HG02870 (cell line): ENCODE measurements around the gene C11orf54.
A peak's percentile ranks its signal among the peaks of the same experiment; 100 is the strongest.

Experiments
- ATAC-seq: cut with Tn5 transposase; IDR thresholded peaks from one replicate; pipeline ENCODE4 v1.9.1; 2021; ENCODE audit warnings: mild to moderate bottlenecking, moderate library complexity; ENCODE audit not compliant: unreplicated experiment

Gene C11orf54

DNA sequence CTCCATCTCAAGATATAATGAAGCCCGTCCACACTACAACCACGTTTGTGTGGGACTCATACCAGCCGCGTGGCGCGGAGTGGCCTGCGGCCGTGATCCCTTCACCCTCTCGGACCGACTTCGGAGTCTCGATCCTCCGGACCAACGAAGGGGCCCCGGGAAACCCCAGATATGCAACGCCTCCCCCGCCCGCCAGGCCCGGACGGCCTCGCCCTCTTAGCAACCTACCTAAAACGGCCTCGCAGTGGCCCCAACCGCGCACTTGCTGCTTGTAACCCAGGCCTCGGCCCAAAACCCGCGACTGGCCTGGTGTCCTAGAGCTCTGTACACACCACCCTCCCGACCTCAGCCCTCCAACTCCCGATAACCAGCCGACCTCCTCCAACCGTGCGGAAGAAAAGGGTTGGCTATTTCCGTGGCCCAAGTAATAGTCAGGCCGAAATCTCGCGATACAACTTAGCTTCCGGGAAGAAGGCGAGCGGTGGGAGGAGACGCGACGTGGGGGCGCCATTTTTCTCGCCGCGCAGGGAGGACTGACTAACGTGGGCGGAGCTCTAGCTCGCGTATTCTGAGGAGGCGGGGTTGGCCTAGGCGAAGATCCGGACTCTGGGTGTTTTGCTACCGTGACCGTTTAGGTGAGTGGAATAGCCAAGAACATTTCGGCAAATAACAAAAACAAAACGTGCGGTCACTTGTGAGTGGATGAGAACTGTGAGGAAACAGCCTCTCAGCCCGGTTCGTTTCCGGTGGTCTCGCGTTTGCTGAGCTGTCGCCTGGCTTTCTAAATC is at the start of gene C11orf54, which contains the start of gene TAF1D:
Gene C11orf54 (plus strand): TSS at position 579 of the 788 bp plus-strand sequence. CDS start 5,722 bp downstream, outside the sequence.
Gene TAF1D (minus strand): TSS at position 402 of the 788 bp plus-strand sequence. CDS start 2,191 bp downstream, outside the sequence.
- peak; percentile 76 for ATAC-seq

DNA sequence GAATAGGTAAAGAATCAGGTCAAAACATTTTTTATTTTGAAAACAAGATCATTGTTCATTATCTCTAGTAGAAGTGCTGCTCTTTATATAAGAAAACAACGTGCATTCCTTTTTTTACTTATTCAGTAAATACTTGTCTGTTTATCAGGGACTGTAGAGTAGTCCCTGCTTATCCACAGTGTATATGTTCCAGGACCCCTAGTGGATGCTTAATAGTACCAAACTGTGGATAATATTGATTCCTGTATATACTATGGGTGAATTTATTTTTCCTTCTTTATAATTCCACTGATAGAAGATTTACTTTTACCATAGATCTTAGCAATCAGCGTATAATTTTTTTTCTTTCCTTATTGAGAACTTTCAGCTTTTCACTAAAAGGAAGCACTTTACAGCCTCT is 47.4 kb upstream of the C11orf54 start:
- no peak for ATAC-seq

DNA sequence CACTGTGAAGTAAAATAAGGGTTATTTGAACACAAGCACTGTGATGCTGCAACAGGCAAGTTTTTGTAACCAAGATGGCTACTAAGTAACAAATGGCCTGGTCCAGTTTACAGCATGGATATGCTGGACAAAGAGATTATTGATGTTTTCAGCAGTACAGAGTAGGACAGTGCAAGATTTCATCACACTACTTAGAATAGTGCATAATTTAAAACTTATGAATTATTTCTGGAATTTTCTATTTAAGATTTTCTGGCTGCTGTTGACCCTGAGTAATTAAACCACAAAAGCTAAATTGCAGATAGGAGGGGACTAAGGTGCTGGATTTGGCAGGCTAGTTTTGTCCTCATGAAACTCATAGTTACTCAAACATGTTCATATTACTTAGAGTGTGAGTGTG is 46.9 kb upstream of the C11orf54 start:
- ATAC-seq: no peak

GRCh38 chr11:93697611-93698010 is 43.9 kb upstream of the C11orf54 start:
- ATAC-seq: no peak

GRCh38 chr11:93700830-93701229 is 40.6 kb upstream of the C11orf54 start:
- ATAC-seq: no peak

DNA sequence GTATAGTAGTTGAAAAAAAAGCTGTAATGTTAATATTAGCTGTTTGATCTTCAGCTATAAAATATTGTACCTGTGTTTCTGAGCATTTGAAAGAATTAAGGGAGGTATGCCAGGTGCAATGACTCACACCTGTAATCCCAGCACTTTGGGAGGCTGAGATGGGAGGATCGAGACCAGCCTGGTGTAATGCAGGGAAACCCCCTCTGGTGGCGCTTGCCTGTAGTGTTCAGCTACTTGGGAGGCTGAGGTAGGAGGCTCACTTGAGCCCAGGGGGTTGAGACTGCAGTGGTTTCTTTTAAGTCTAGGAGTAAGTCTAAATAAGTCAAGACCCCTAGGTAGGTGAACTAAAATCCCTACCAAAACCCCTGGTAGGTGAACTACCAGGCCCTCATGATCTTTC is 37.2 kb upstream of the C11orf54 start:
- no peak for ATAC-seq

DNA sequence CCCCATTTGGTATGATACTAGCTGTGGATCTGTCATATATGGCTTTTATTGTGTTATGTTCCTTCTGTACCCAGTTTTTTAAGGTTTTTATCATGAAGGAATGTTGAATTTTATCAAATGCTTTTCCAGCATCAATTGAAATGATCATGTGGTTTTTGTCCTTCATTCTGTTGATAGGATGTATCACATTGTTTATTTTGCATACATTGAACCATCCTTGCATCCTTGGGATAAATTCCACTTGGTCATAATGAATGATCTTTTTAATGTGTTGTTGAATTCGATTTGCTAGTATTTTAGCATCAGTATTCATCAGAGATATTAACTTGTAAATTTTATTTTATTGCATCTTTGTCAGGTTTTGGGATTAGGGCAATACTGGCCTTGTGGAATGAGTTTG is 31.2 kb upstream of the C11orf54 start:
- ATAC-seq: no peak

- no peak for ATAC-seq
These were observed 28.8 kb upstream of the C11orf54 start for GRCh38 chr11:93712678-93713077.

DNA sequence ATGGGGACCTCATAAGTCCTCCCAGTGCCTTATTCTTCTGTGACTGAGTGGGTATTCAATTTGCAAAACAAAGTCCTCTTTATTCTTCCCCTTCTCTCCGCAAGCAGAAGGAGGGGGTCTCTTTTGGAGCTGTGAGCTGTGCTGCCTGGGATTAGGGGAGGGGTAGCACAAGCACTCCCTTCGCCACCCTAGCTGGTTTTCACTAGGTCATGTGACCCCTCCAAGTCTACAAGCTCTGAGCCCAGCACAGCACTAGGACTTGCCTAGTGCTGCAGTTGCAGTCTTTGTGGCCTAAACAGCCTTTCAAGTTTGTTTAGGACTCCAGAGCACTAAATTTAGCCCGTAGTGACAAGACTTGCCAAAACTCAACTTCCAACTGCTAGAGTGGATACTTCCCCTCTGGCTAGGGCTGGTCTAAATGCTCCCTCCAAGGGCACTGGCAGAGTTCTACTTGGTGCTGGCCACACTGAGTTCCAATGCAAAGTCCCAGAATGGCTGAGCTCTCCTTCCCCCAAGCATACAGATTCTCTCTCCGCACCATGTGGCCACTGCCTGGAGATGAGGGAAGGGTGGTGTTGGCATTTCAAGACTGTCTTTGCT is 25.6 kb upstream of the C11orf54 start:
- ATAC-seq: no peak

DNA sequence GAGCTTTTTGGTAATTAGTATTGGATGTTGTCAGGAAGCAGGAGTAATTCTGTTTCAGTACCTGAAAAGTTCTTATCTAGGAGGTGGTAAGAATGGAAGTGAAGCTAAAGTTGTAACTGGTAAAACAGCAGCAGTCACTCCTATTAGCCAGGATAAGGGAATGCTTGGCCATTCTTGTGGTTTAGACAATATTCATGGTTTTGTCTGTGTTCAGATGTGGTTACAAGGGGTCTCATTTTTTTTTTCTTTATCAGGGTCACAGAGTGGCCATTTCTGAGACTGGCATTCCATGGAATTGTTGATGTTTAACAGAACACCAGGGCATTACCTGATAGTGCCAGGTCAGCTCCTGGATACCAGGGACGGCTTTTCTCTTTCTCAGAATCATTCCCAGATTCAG is 24.0 kb upstream of the C11orf54 start:
- ATAC-seq: no peak

GRCh38 chr11:93718057-93718563 is 23.4 kb upstream of the C11orf54 start:
- peak; percentile 56 for ATAC-seq

GRCh38 chr11:93719310-93719709 is 22.2 kb upstream of the C11orf54 start:
- ATAC-seq: no peak

DNA sequence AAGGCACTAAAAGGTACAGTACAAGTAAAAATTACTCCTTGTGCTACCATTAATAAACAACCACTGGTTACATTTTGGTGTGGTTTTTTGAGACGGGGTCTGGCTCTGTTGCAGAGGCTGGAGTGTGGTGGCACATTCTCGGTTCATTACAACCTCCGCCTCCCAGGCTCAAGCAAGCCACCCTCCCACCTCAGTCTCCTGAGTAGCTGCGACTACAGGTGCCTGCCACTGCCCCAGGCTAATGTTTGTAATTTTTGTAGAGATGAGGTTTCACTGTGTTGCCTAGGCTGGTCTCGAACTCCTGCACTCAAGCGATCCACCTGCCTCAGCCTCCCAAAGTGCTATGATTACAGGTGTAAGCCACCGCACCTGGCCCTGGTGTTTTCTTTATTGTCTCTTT is 20.9 kb upstream of the C11orf54 start:
- ATAC-seq: no peak

- no peak for ATAC-seq
These were observed 17.4 kb upstream of the C11orf54 start for GRCh38 chr11:93724089-93724488.

GRCh38 chr11:93727985-93728791 is 13.3 kb upstream of the C11orf54 start:
- no peak for ATAC-seq

- ATAC-seq: no peak
These were observed 12.7 kb upstream of the C11orf54 start for GRCh38 chr11:93728792-93729128.

DNA sequence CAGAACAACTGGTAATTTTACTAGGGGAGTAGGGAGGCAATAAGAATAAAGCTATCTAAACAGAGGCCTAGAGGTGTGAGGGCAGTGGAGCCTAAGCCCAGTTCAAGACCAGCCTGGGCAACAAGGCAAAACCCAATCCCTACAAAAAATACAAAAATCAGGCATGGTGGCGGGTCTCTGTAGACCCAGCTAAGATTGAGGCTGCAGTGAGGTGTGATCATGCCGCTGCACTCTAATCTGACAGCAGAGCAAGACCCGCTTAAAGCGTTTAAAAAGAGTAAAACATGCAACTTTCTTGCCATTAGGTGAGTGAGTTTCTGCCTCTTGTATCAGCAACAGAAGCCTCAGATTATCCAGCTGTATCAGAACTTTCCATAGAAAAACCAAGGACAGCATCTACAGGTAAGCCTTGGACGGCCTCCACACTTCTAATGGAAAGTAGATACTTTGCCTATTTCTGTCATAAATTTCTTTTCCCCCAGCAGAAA is 12.3 kb upstream of the C11orf54 start:
- no peak for ATAC-seq

- no peak for ATAC-seq
These were observed 11.1 kb upstream of the C11orf54 start for GRCh38 chr11:93730108-93731107.

- no peak for ATAC-seq
These were observed 9.1 kb upstream of the C11orf54 start for GRCh38 chr11:93732237-93732892.

DNA sequence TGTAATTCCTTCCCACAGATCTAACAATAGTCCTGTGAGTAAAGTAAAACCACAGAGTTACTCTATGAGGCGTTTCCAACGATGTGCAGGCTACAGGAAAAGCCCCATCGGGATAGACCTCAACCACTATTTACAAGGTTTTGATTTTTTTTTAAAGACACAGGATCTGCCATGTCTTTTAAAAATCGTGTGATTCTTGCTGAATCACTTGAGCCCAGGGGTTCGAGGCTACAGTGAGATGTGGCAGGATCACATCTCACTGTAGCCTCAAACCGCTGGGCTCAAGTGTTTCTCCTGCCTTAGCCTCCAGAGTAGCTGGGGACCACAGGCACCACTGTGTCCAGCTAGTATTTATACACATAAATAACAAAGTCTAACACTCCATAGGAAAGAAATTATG is 8.0 kb upstream of the C11orf54 start:
- ATAC-seq: no peak
